ENCODE results near the gene PRR29.

PRR29 gene

DNA sequence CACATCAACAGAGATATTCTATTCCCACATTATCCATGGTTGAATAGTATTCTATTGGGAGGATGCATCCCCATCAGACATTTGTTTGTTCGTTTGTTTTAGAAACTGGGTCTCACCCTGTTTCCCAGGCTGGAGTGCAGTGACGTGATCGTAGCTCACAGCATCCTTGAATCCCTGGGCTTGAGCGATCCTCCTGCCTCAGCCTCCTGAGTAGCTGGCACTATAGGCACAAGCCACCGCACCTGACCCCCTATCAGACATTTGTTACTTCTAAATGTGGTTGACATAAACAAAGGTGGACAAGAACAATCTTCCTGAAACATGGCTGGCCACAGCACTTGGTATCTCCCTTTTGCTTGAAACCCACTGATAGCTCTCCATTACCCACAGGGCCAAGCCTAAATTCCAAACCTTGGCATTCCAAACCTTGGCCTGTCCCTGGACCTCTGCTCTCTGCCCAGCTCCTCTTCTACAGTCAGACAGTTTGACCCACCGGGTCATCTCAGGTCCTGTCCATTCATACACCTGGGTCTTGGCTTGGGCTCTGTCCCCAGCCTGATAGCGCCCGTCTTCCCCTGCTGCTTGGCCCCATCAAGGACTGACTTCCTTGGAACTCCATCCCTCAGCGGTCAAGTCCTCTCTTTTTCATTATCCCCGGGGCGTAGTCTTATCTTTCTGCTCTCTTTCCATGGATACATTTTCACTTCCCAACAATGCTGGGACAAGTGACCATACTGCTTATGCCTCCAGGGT lies 1.5 kb upstream of the PRR29 start:
- no peak overlapping the region for H3K4me2 ChIP-seq (ENCODE audit: low read length)
- no peaks in the 10 kb centered on the region for H3K79me2 ChIP-seq (ENCODE audit: insufficient read depth, low read length)
- no peak overlapping the region for H3K27ac ChIP-seq (ENCODE audit: low read depth, low read length, poor library complexity, severe bottlenecking)
- peaks cover 16% of the 10 kb centered on the region for H3K4me1 ChIP-seq (ENCODE audit: insufficient read depth, low read length, severe bottlenecking)
- H3K9me3 ChIP-seq (ENCODE audit: low read length): no peaks in the 10 kb centered on the region
- H3F3A ChIP-seq (ENCODE audit: insufficient read depth, low read length): no peaks in the 10 kb centered on the region
- H3K27me3 ChIP-seq (ENCODE audit: insufficient read depth, low read length): peaks cover 12% of the 10 kb centered on the region
- H4K20me1 ChIP-seq (ENCODE audit: insufficient read depth, low read length): no peaks in the 10 kb centered on the region
- H3K4me3 ChIP-seq (ENCODE audit: low read depth, low read length, poor library complexity, severe bottlenecking): no peak overlapping the region
- TF ChIP-seq EZH2 (IDR thresholded peaks at IDR 0.05; ENCODE audit: borderline replicate concordance, low read length): no peak
- TF ChIP-seq, protein P1, sequence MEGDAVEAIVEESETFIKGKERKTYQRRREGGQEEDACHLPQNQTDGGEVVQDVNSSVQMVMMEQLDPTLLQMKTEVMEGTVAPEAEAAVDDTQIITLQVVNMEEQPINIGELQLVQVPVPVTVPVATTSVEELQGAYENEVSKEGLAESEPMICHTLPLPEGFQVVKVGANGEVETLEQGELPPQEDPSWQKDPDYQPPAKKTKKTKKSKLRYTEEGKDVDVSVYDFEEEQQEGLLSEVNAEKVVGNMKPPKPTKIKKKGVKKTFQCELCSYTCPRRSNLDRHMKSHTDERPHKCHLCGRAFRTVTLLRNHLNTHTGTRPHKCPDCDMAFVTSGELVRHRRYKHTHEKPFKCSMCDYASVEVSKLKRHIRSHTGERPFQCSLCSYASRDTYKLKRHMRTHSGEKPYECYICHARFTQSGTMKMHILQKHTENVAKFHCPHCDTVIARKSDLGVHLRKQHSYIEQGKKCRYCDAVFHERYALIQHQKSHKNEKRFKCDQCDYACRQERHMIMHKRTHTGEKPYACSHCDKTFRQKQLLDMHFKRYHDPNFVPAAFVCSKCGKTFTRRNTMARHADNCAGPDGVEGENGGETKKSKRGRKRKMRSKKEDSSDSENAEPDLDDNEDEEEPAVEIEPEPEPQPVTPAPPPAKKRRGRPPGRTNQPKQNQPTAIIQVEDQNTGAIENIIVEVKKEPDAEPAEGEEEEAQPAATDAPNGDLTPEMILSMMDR (IDR thresholded peaks at IDR 0.05; ENCODE audit: low read length): no peak
- H3K36me3 ChIP-seq (ENCODE audit: insufficient read depth, low read length): peaks cover 2% of the 10 kb centered on the region; the same call in 1 of the 2 replicates
- H2AFZ ChIP-seq (ENCODE audit: low read length): no peak overlapping the region
- no peak overlapping the region for H3K9ac ChIP-seq (ENCODE audit: low read length)
- H3K9me2 ChIP-seq (ENCODE audit: low read depth, low read length): no peaks in the 10 kb centered on the region

DNA sequence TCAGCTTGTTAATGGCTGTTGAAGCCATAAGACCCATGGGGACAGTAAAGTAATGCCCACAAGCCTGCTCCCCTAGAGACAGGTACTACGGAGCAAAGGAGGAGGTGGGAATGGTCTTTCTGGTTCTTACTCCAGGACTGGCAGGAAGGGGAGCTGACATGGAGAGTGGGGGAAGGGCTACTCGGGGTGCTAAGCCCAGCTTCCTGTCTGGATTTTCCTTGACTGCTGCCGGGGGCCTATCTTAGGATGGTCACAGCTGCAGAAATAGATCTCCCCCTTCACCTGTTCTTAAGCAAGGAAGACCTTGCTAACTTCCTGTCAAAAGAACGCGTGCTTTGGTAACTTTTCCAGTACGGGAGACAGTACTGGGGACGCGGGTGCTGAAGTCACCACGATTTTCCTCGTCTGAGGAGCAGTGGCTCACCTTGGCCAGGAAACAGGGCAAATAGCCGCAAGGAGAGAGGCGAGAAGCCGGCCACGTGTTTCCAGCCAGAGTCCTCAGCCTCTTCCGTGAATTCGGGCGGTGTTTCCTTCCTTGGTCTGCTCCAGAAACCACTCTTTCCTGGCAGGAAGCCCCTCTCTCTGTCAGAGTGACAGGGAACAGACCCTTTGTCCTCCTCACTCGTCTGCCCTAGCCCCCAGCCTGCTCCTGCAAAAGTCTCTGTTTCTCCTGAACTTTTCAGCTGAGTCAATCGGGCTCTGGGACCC lies 656 bp upstream of the PRR29 start:
- Histone ChIP-seq H3K9me3 (ENCODE audit: low read length) (no peaks in the 10 kb centered on the region), H3K4me3 (ENCODE audit: low read depth, low read length, poor library complexity, severe bottlenecking) (peak overlapping the region; percentile 61), H4K20me1 (ENCODE audit: insufficient read depth, low read length) (no peaks in the 10 kb centered on the region), H3F3A (ENCODE audit: insufficient read depth, low read length) (no peaks in the 10 kb centered on the region), H3K9ac (ENCODE audit: low read length) (no peak overlapping the region; the same call in 1 of the 2 replicates), H3K9me2 (ENCODE audit: low read depth, low read length) (no peaks in the 10 kb centered on the region), H3K36me3 (ENCODE audit: insufficient read depth, low read length) (peaks cover 11% of the 10 kb centered on the region), H3K27me3 (ENCODE audit: insufficient read depth, low read length) (peaks cover 12% of the 10 kb centered on the region), H3K4me2 (ENCODE audit: low read length) (peak overlapping the region; percentile 79), H3K79me2 (ENCODE audit: insufficient read depth, low read length) (no peaks in the 10 kb centered on the region), H3K4me1 (ENCODE audit: insufficient read depth, low read length, severe bottlenecking) (peaks cover 16% of the 10 kb centered on the region), H3K27ac (ENCODE audit: low read depth, low read length, poor library complexity, severe bottlenecking) (no peak overlapping the region), H2AFZ (ENCODE audit: low read length) (no peak overlapping the region)
- no peak for TF ChIP-seq EZH2 (IDR thresholded peaks at IDR 0.05; ENCODE audit: borderline replicate concordance, low read length)
- TF ChIP-seq, protein P1 (IDR thresholded peaks at IDR 0.05; ENCODE audit: low read length): no peak

DNA sequence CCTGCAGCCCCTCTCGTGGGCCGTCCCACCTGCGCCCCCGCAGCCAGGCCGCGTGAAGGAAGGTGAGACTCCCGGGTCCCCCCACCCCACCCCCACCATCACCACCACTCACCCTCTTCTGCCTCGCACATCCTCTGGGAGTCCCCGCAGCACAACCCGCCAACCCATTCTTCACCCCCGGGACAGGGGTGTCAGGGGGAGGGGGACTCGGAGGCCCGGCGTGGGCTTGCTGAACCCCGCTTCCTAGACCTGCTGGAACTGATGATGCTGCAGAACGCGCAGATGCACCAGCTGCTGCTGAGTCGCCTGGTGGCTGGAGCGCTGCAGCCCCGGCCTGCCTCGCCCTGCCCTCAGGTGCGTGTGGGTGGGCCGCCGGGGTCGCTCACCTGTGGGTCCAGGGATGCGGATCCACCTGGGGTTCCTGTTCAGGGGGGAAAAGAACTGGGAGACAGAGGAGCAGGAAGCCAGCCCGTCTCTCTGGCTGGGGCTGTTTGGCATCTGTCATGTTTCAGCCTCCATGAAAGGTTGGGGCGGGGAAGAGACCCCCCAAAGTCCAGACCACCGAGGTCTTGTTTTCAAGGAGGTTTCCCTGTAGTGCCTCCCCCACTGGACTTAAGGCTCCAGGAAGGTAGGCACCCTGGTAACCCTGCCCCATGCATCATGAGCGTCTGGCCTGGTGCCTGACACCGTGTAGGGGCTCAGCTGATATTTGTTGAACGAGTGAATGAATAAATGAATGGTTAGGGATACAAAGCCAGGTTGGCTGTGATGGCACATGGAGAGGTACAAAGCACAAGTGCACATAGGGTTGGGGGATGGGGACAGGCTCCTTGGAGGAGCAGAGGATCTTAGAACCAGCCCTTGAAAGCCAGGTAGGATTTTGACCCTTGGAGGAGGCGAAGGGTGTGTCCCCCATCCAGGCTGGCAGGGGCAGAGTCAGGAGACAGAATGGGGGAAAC lies 849 bp downstream of the PRR29 start:
- TF ChIP-seq EZH2 (IDR thresholded peaks at IDR 0.05; ENCODE audit: borderline replicate concordance, low read length): no peak
- TF ChIP-seq, protein P1 (IDR thresholded peaks at IDR 0.05; ENCODE audit: low read length): no peak
- Histone ChIP-seq H2AFZ (ENCODE audit: low read length) (no peak overlapping the region), H3K36me3 (ENCODE audit: insufficient read depth, low read length) (peaks cover 26% of the 10 kb centered on the region), H3K27me3 (ENCODE audit: insufficient read depth, low read length) (peaks cover 12% of the 10 kb centered on the region), H4K20me1 (ENCODE audit: insufficient read depth, low read length) (no peaks in the 10 kb centered on the region), H3K9me2 (ENCODE audit: low read depth, low read length) (no peaks in the 10 kb centered on the region), H3K9me3 (ENCODE audit: low read length) (no peaks in the 10 kb centered on the region), H3F3A (ENCODE audit: insufficient read depth, low read length) (no peaks in the 10 kb centered on the region), H3K27ac (ENCODE audit: low read depth, low read length, poor library complexity, severe bottlenecking) (no peak overlapping the region), H3K9ac (ENCODE audit: low read length) (peak overlapping the region; percentile 39; the same call in 1 of the 2 replicates), H3K4me3 (ENCODE audit: low read depth, low read length, poor library complexity, severe bottlenecking) (peak overlapping the region; percentile 61), H3K4me2 (ENCODE audit: low read length) (peak overlapping the region; percentile 79), H3K79me2 (ENCODE audit: insufficient read depth, low read length) (no peaks in the 10 kb centered on the region), H3K4me1 (ENCODE audit: insufficient read depth, low read length, severe bottlenecking) (peaks cover 16% of the 10 kb centered on the region)
